ENCODE data around the gene ATOSB. TPM values are rescaled to one million over a fixed set of nuclear protein-coding genes. Genes with fewer than 3 reads are reported as not detected.

The ATOSB gene
- polyA plus RNA-seq, 1 donor (not counting 4 experiments of a cell fraction or from before 2014, with no cell fraction given): 32.7 TPM

GRCh38 chr9:35104586-35104985 lies 11.1 kb downstream of the ATOSB start:
- Histone ChIP-seq H3K36me3 (ENCODE audit: control insufficient read depth in 2 of 2, extremely low read depth in 1 of 2, insufficient read depth in 2 of 2, low read length in 2 of 2) (peaks cover 51 to 53% of the 10 kb centered on the region in 2 experiments), H3K9me1 (ENCODE audit: control insufficient read depth, extremely low read depth, insufficient read depth, low read length) (no peaks in the 10 kb centered on the region), H3K27ac (ENCODE audit: control insufficient read depth, insufficient read depth, low read length) (no peak overlapping the region), H2AFZ (ENCODE audit: control insufficient read depth, low read length) (no peak overlapping the region), H3K9ac (ENCODE audit: control insufficient read depth, extremely low read depth, insufficient read depth, low read length) (no peak overlapping the region), H3K27me3 (ENCODE audit: control insufficient read depth, extremely low read depth, insufficient read depth, low read length) (no peaks in the 10 kb centered on the region), H3K4me2 (ENCODE audit: control insufficient read depth, extremely low read depth, insufficient read depth, low read depth, low read length) (no peak overlapping the region), H3K9me3 (ENCODE audit: control insufficient read depth, low read depth, low read length) (no peaks in the 10 kb centered on the region), H3K4me1 (ENCODE audit: control insufficient read depth, extremely low read depth, insufficient read depth, low read length) (peaks cover 17% of the 10 kb centered on the region), H3K4me3 (ENCODE audit: control insufficient read depth in 2 of 3, extremely low read depth in 1 of 3, insufficient read depth in 2 of 3, low read depth in 1 of 3, low read length in 3 of 3) (no peak overlapping the region), H3K79me2 (ENCODE audit: control insufficient read depth, insufficient read depth, low read length) (peaks cover 34% of the 10 kb centered on the region), H4K20me1 (ENCODE audit: control insufficient read depth, extremely low read depth, insufficient read depth, low read length) (peaks cover 3% of the 10 kb centered on the region)
- DNase-seq (ENCODE audit: low read depth, low spot score): no peak
- FAIRE-seq: no peak
- no peak for TF ChIP-seq EZH2 (IDR thresholded peaks at IDR 0.05; ENCODE audit: low read length)
- no peak for TF ChIP-seq CTCF (optimal IDR thresholded peaks at IDR 0.05 in 1 of 3, IDR thresholded peaks at IDR 0.05 in 1 of 3, conservative IDR thresholded peaks at IDR 0.05 in 1 of 3; ENCODE audit: extremely low read depth in 1 of 3, insufficient read depth in 2 of 3, low read length in 3 of 3)
- dilution Hi-C loops (cut with MboI; ENCODE audit: extremely low pct_ligation_motif_present, low sequenced_read_pairs): no loop called here

GRCh38 chr9:35103660-35104191 lies 11.9 kb downstream of the ATOSB start:
- Histone ChIP-seq H3K79me2 (ENCODE audit: control insufficient read depth, insufficient read depth, low read length) (peaks cover 25% of the 10 kb centered on the region), H3K9me3 (ENCODE audit: control insufficient read depth, low read depth, low read length) (no peaks in the 10 kb centered on the region), H2AFZ (ENCODE audit: control insufficient read depth, low read length) (peak overlapping the region; percentile 90), H3K4me3 (ENCODE audit: control insufficient read depth in 2 of 3, extremely low read depth in 1 of 3, insufficient read depth in 2 of 3, low read depth in 1 of 3, low read length in 3 of 3) (peak overlapping the region; percentile 68 to 88 (median 77)), H3K9me1 (ENCODE audit: control insufficient read depth, extremely low read depth, insufficient read depth, low read length) (no peaks in the 10 kb centered on the region), H3K27me3 (ENCODE audit: control insufficient read depth, extremely low read depth, insufficient read depth, low read length) (no peaks in the 10 kb centered on the region), H3K27ac (ENCODE audit: control insufficient read depth, insufficient read depth, low read length) (peak overlapping the region; percentile 92), H3K4me2 (ENCODE audit: control insufficient read depth, extremely low read depth, insufficient read depth, low read depth, low read length) (peak overlapping the region; percentile 100), H3K9ac (ENCODE audit: control insufficient read depth, extremely low read depth, insufficient read depth, low read length) (peak overlapping the region; percentile 94), H3K36me3 (ENCODE audit: control insufficient read depth in 2 of 2, extremely low read depth in 1 of 2, insufficient read depth in 2 of 2, low read length in 2 of 2) (peaks cover 48 to 55% of the 10 kb centered on the region in 2 experiments), H4K20me1 (ENCODE audit: control insufficient read depth, extremely low read depth, insufficient read depth, low read length) (no peaks in the 10 kb centered on the region), H3K4me1 (ENCODE audit: control insufficient read depth, extremely low read depth, insufficient read depth, low read length) (peaks cover 17% of the 10 kb centered on the region)
- dilution Hi-C loops (cut with MboI; ENCODE audit: extremely low pct_ligation_motif_present, low sequenced_read_pairs): no loop called here
- no peak for TF ChIP-seq CTCF (optimal IDR thresholded peaks at IDR 0.05 in 1 of 3, IDR thresholded peaks at IDR 0.05 in 1 of 3, conservative IDR thresholded peaks at IDR 0.05 in 1 of 3; ENCODE audit: extremely low read depth in 1 of 3, insufficient read depth in 2 of 3, low read length in 3 of 3)
- TF ChIP-seq EZH2 (IDR thresholded peaks at IDR 0.05; ENCODE audit: low read length): no peak
- FAIRE-seq (no peak), DNase-seq (ENCODE audit: low read depth, low spot score) (no peak)

All from keratinocyte (primary cell).